Esophagus muscularis mucosa (tissue), 4 donors: ENCODE data around the gene TMEM171. TPM values are rescaled to one million over a fixed set of nuclear protein-coding genes. Genes with fewer than 3 reads are reported as not detected.

Source experiments
- DNase-seq: peaks from one replicate; pipeline ENCODE4 v3.0.0-alpha.2; 2017; ENCODE audit errors: extremely low spot score
- H3K27ac ChIP-seq, 4 donors: fragments of 200-600 bp; sonication (generic); replicated peaks in 1 of 4; 1 replicate in 3 of 4; 2 replicates in 1 of 4; pipeline ENCODE4 v1.5.1; 2016 to 2019; ENCODE audit warnings: mild to moderate bottlenecking in 1 of 4
- H3K27me3 ChIP-seq, 4 donors: fragments of 200-600 bp; sonication (generic); one replicate each; pipeline versions ENCODE4 v1.5.1 to v1.6.0; 2016 to 2019
- H3K36me3 ChIP-seq, 4 donors: fragments of 200-600 bp; sonication (generic); one replicate each; pipeline ENCODE4 v1.5.1; 2016 to 2019
- H3K4me1 ChIP-seq, 4 donors: fragments of 200-600 bp; sonication (generic); one replicate each; pipeline ENCODE4 v1.5.1; 2016 to 2019
- H3K4me3 ChIP-seq, 4 donors: fragments of 200-600 bp; sonication (generic); 1 replicate in 2 of 4; 2 replicates in 2 of 4; pipeline ENCODE4 v1.5.1; 2016 to 2019; ENCODE audit warnings: mild to moderate bottlenecking in 4 of 4, moderate library complexity in 1 of 4
- H3K9me3 ChIP-seq, 4 donors: fragments of 200-600 bp; sonication (generic); 1 replicate in 3 of 4; 2 replicates in 1 of 4; pipeline ENCODE4 v1.5.1; 2016 to 2019
- EP300 ChIP-seq: sonication (generic); formaldehyde crosslinking; IDR thresholded peaks from one replicate; pipeline ENCODE4 v1.6.1; 2017; ENCODE audit warnings: antibody characterized with exemption
- POLR2A ChIP-seq: fragments of 450-650 bp; IDR thresholded peaks from one replicate; pipeline ENCODE4 v1.6.1; 2017; ENCODE audit warnings: antibody characterized with exemption, moderate library complexity, mild to moderate bottlenecking, low read depth
- POLR2AphosphoS5 ChIP-seq, 2 donors: sonication (generic); formaldehyde crosslinking; IDR thresholded peaks; one replicate each; pipeline ENCODE4 v1.6.1; 2017; ENCODE audit warnings: antibody characterized with exemption in 2 of 2
- WGBS: methylation state at CpG from one replicate; pipeline ENCODE4 v1.1.5; 2018; 5-methylcytosine and 5-hydroxymethylcytosine counted together
- intact Hi-C: fragments of 100-400 bp; cut with DNase I; formaldehyde crosslinking; loops from one replicate; pipeline ENCODE4 v1.15.1; 2023
- total RNA-seq, 4 donors: library from RNA; depleted of rRNA; stranded (reverse); fragments of >200 nt; gene quantifications; one replicate each; pipeline versions ENCODE4 v1.1.0 to v1.2.1, GENCODE V29; 2016
- TF ChIP-seq, protein P1 (sequence below), 3 experiments: fragments of 200-600 bp in 2 of 3; fragments of 450-650 bp in 1 of 3; sonication (generic) in 2 of 3; IDR thresholded peaks; one replicate each; pipeline ENCODE4 v1.5.1; 2017 to 2019; ENCODE audit warnings: antibody characterized with exemption in 3 of 3, mild to moderate bottlenecking in 2 of 3, moderate library complexity in 1 of 3

TMEM171 gene
- total RNA-seq, 4 donors from 2014 or later = not detected

DNA sequence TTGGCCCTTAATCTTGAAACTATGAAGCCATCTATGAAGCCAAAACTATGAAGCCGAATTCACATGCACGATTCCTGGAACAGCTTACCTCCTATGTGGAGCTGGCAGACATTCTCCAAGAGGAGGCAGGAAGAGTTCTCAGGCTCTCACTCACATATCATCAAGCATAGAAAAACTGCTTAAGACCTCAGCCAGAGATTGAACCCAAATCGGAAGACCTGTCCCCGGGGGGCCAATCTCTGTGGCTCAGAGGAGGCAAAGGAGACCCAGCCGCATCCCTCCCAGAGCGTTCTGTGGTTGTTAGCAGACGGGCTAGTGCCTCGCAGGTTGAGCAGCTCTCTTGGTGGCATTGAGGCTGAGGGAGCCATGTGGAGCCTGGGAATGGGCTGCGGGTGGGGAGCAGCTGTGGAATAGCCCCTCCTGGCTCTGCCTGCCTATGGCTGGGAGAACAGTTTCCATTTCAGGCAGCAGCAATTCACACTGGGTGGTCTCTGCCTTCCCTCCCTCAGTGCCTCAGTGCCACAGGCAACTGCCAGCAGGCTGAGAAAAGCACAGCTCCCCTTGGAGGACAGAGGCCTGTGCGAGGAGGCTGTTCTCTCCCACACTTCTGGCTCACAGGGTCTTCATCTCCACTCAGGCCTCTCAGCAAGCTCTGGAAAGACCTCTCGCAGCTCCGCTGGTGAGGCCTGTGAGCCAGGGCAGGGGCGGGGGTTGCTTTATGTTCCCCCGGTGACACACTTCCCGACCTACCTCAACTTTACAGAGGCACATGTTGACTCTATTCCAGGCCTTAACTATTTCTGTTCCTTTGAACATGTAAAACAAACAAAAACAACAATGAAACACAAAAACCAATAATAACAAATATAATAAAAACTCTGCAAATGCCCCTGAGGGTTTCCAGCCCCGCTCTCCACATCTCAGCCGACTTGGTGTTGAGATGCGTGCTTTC lies 35.2 kb downstream of the TMEM171 start:
- no peak overlapping the region for H3K27ac ChIP-seq
- 83% methylated on average over 18 of the region's 18 CpGs for WGBS
- H3K36me3 ChIP-seq = no peaks in the 10 kb centered on the region
- H3K27me3 ChIP-seq = peaks cover 0 to 10% (median 0%) of the 10 kb centered on the region in 4 donors
- intact Hi-C loops = no loop called here
- H3K4me3 ChIP-seq = no peak overlapping the region
- no peaks in the 10 kb centered on the region for H3K4me1 ChIP-seq
- TF ChIP-seq POLR2A (no peak), EP300 (no peak), POLR2AphosphoS5 (IDR thresholded peaks at IDR 0.05) (no peak)
- TF ChIP-seq, protein P1, sequence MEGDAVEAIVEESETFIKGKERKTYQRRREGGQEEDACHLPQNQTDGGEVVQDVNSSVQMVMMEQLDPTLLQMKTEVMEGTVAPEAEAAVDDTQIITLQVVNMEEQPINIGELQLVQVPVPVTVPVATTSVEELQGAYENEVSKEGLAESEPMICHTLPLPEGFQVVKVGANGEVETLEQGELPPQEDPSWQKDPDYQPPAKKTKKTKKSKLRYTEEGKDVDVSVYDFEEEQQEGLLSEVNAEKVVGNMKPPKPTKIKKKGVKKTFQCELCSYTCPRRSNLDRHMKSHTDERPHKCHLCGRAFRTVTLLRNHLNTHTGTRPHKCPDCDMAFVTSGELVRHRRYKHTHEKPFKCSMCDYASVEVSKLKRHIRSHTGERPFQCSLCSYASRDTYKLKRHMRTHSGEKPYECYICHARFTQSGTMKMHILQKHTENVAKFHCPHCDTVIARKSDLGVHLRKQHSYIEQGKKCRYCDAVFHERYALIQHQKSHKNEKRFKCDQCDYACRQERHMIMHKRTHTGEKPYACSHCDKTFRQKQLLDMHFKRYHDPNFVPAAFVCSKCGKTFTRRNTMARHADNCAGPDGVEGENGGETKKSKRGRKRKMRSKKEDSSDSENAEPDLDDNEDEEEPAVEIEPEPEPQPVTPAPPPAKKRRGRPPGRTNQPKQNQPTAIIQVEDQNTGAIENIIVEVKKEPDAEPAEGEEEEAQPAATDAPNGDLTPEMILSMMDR (IDR thresholded peaks at IDR 0.05) = no peak
- DNase-seq = no peak
- H3K9me3 ChIP-seq = no peaks in the 10 kb centered on the region

DNA sequence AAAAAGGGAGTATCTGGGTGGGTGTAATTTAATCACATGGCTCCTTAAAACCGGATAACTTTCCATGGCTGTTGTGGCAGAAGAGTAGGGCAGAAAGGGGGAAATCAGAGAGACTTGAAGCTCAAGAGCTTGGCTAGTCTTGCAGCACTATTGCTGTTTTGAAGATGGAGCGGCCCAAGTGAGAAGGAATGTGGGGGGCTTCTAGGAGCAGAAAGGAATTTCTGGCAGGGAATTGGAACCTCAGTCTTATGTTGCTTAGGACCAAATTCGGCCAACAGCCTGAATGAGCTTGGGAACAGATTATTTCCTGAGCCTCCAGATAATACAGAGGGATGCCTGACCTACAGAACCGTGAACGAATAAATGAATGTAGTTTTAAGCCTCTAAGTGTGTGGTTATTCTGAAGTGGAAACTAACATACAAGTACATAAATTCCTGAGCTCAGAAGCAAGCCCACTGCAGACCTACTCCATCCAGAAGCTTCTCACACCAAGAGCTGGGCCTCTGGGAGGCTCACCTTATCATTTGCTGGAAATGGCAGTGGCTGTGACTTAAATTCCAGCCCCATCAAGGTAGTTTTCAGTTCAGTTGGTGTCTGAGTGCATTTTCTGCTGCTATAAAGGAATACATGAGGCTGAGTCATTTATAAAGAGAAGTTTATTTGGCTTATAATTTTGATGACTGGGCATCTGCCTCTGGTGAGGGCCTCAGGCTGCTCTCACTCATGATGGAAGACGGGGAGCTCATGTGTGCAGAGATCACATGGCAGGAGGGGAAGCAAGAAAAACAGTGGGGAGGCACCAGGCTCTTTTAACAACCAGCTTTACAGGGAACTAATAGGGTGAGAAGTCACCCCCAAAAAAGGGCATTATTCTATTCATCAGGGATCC lies 37.3 kb downstream of the TMEM171 start:
- Histone ChIP-seq H3K27me3 (peaks cover 0 to 10% (median 0%) of the 10 kb centered on the region in 4 donors), H3K4me3 (no peak overlapping the region), H3K27ac (no peak overlapping the region), H3K36me3 (no peaks in the 10 kb centered on the region), H3K9me3 (no peaks in the 10 kb centered on the region), H3K4me1 (no peaks in the 10 kb centered on the region)
- TF ChIP-seq EP300 = no peak
- TF ChIP-seq POLR2AphosphoS5 (IDR thresholded peaks at IDR 0.05) = no peak
- TF ChIP-seq, protein P1 (IDR thresholded peaks at IDR 0.05) = no peak
- TF ChIP-seq POLR2A = no peak
- 75% methylated on average over 6 of the region's 6 CpGs for WGBS
- DNase-seq = no peak
- intact Hi-C loops = no loop called here

DNA sequence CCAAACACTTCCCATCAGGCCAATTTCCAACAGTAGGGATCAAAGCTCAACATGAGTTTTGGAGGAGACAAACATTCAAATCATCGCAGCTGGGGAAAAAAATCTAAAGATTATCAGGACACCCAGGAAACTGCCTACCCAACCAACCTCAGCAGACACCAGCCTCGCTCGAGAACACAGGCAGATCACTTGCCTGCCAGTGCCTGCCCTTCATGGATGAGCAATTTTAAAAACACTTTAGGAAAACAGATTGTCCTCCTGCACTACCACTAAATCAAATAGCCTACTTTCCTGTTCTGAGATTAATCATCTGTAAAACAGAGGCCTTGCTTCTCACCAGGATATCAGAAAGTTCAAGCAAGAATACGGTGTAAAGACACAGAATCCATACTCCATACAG lies 37.9 kb downstream of the TMEM171 start:
- no peak overlapping the region for H3K27ac ChIP-seq
- H3K36me3 ChIP-seq = no peaks in the 10 kb centered on the region
- no peak for DNase-seq
- H3K4me1 ChIP-seq = no peaks in the 10 kb centered on the region
- H3K4me3 ChIP-seq = no peak overlapping the region
- peaks cover 0 to 10% (median 0%) of the 10 kb centered on the region in 4 donors for H3K27me3 ChIP-seq
- intact Hi-C loops = no loop called here
- H3K9me3 ChIP-seq = no peaks in the 10 kb centered on the region
- TF ChIP-seq POLR2AphosphoS5 (IDR thresholded peaks at IDR 0.05) (no peak), POLR2A (no peak), EP300 (no peak)
- TF ChIP-seq, protein P1 (IDR thresholded peaks at IDR 0.05) = no peak
- WGBS = 93% methylated on average over 4 of the region's 4 CpGs

DNA sequence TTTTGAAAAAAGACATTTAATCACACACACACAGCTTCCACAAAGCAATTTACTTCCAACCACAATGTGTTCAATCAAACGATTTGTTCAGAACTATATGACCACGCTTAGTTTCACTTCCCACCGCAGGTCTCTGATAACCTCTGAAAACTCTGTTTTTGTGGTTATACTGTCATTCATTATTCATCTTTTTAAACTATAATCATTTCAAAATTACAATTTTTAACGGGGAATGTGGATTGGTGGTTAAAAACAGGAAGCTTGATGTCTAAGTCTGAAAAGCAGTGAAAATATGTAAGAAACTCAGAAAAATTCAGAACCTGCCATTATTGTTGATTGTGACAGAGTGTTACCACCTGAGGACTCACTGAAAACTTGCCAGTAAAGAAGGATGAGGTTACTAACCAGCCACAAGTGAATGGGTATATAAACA lies 39.9 kb downstream of the TMEM171 start:
- H3K27me3 ChIP-seq = peaks cover 0 to 10% (median 0%) of the 10 kb centered on the region in 4 donors
- H3K36me3 ChIP-seq = no peaks in the 10 kb centered on the region
- no peak overlapping the region for H3K27ac ChIP-seq
- no peaks in the 10 kb centered on the region for H3K9me3 ChIP-seq
- intact Hi-C loops = no loop called here
- TF ChIP-seq EP300 (no peak), POLR2A (no peak), POLR2AphosphoS5 (IDR thresholded peaks at IDR 0.05) (no peak)
- TF ChIP-seq, protein P1 (IDR thresholded peaks at IDR 0.05) = no peak
- DNase-seq = no peak
- 70% methylated on average over 4 of the region's 4 CpGs for WGBS
- H3K4me1 ChIP-seq = no peaks in the 10 kb centered on the region
- H3K4me3 ChIP-seq = no peak overlapping the region
